Activated T-helper 9 cell treated with anti-CD3 and anti-CD28 coated beads, Interleukin-2, amount 50 U/mL, for 16 hours (primary cell): Measurements from ENCODE around the gene ZNF804A.

Experiments
- DNase-seq: peaks from one replicate; pipeline ENCODE4 v3.0.0-alpha.2; 2020; ENCODE audit warnings: low read depth

Gene ZNF804A

GRCh38 chr2:184945824-184946223 lies 347.5 kb downstream of the ZNF804A start:
- no peak for DNase-seq

GRCh38 chr2:184956856-184957255 lies 358.5 kb downstream of the ZNF804A start:
- DNase-seq = no peak

GRCh38 chr2:184971546-184972068 lies 373.3 kb downstream of the ZNF804A start:
- DNase-seq = no peak
